ENCODE data around the gene TULP4.

Gene TULP4

GRCh38 chr6:158496700-158497099, 184.4 kb downstream of the TULP4 start:
- in situ Hi-C loops (cut with HindIII; ENCODE audit: low sequenced_read_pairs), result no loop called here
- DNase-seq (ENCODE audit: low read depth), result no peak
- TF ChIP-seq, protein P1, sequence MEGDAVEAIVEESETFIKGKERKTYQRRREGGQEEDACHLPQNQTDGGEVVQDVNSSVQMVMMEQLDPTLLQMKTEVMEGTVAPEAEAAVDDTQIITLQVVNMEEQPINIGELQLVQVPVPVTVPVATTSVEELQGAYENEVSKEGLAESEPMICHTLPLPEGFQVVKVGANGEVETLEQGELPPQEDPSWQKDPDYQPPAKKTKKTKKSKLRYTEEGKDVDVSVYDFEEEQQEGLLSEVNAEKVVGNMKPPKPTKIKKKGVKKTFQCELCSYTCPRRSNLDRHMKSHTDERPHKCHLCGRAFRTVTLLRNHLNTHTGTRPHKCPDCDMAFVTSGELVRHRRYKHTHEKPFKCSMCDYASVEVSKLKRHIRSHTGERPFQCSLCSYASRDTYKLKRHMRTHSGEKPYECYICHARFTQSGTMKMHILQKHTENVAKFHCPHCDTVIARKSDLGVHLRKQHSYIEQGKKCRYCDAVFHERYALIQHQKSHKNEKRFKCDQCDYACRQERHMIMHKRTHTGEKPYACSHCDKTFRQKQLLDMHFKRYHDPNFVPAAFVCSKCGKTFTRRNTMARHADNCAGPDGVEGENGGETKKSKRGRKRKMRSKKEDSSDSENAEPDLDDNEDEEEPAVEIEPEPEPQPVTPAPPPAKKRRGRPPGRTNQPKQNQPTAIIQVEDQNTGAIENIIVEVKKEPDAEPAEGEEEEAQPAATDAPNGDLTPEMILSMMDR (IDR thresholded peaks at IDR 0.05; ENCODE audit: low read depth, low read length, missing control alignments), result no peak

GRCh38 chr6:158497620-158498019, 185.4 kb downstream of the TULP4 start:
- no peak for DNase-seq (ENCODE audit: low read depth)
- TF ChIP-seq, protein P1 (IDR thresholded peaks at IDR 0.05; ENCODE audit: low read depth, low read length, missing control alignments), result no peak
- no peak overlapping the region for H3K4me3 ChIP-seq (ENCODE audit: low read depth, low read length)
- in situ Hi-C loops (cut with HindIII; ENCODE audit: low sequenced_read_pairs), result no loop called here

More at GRCh38 chr6:158496700-158497099, 184.4 kb downstream of the TULP4 start:
- no peak overlapping the region for H3K4me3 ChIP-seq (ENCODE audit: low read depth, low read length)

- in situ Hi-C loops (cut with HindIII; ENCODE audit: low sequenced_read_pairs), result no loop called here
- H3K4me3 ChIP-seq (ENCODE audit: low read depth, low read length), result no peak overlapping the region
- TF ChIP-seq, protein P1 (IDR thresholded peaks at IDR 0.05; ENCODE audit: low read depth, low read length, missing control alignments), result no peak
- no peak for DNase-seq (ENCODE audit: low read depth)
Measured at GRCh38 chr6:158498362-158498761, 186.1 kb downstream of the TULP4 start.

DNA sequence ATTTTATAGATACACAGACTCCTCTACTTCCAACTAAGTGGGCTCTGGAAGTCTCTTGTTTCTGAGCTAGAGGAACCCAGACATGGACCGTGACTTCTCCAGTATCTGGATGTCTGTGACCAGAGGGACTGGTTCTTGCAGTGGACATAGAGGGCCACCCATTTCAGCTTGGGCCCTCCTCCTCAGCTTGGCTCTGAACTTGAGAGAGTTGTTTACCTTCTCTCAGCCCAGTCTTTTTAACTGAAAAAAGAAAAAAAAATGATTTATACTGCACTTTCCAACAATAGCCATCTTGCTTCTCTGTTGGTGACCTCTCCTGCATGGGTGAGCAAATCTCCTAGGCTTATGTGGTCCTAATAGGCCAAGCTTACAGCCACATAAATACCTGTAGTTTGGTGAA, 187.3 kb downstream of the TULP4 start:
- in situ Hi-C loops (cut with HindIII; ENCODE audit: low sequenced_read_pairs), result no loop called here
- H3K4me3 ChIP-seq (ENCODE audit: low read depth, low read length), result no peak overlapping the region
- TF ChIP-seq, protein P1 (IDR thresholded peaks at IDR 0.05; ENCODE audit: low read depth, low read length, missing control alignments), result no peak
- DNase-seq (ENCODE audit: low read depth), result no peak

DNA sequence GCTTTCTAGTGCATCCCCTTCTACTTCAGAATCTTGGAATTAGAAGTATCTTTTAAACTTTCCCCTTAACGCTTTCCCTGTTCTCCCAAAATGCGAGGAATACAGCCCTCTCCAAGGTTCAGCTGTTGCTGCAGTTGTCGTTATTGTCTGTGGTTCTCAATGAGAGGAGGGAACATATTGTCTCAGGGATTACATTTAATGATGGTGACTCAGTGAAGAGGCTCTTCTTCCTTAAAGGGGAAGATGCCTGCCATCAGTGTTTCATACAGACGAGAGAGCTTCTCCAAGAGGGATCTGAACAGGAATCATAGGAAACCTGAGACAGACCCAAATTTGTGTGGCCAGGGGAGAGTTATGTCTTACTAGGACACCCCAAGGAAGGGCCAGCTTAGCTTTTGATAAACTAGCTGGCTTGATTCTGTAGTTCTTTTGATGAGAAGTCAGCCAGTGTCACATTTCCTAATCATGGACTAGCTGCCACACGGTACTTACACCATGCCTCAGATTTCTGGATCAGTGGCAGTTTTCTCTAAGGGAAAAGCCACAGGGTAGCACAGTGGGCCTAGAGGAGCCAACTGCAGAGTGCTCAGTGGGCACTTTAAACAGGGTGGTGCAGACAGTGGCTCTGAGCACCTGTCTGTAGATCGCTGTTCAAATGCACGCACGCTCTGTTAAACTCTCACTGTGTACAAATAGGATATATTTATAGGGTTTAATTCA, 187.9 kb downstream of the TULP4 start:
- TF ChIP-seq, protein P1 (IDR thresholded peaks at IDR 0.05; ENCODE audit: low read depth, low read length, missing control alignments), result no peak
- no peak overlapping the region for H3K4me3 ChIP-seq (ENCODE audit: low read depth, low read length)
- no peak for DNase-seq (ENCODE audit: low read depth)
- in situ Hi-C loops (cut with HindIII; ENCODE audit: low sequenced_read_pairs), result no loop called here

GRCh38 chr6:158501360-158502262, 189.3 kb downstream of the TULP4 start:
- in situ Hi-C loops (cut with HindIII; ENCODE audit: low sequenced_read_pairs), result no loop called here
- DNase-seq (ENCODE audit: low read depth), result no peak
- TF ChIP-seq, protein P1 (IDR thresholded peaks at IDR 0.05; ENCODE audit: low read depth, low read length, missing control alignments), result no peak

More at GRCh38 chr6:158501360-158502262, 189.3 kb downstream of the TULP4 start:
- no peak overlapping the region for H3K4me3 ChIP-seq (ENCODE audit: low read depth, low read length)

All from astrocyte of the cerebellum (primary cell).